Measurements from ENCODE around the gene IRF4.

IRF4 gene

GRCh38 chr6:353642-354614 lies 37.6 kb upstream of the IRF4 start:
- DNase-seq, result no peak

GRCh38 chr6:354631-355280 lies 36.8 kb upstream of the IRF4 start:
- DNase-seq, result no peak

GRCh38 chr6:355373-356208 lies 36.0 kb upstream of the IRF4 start:
- no peak for DNase-seq

GRCh38 chr6:356828-357251 lies 34.7 kb upstream of the IRF4 start:
- no peak for DNase-seq

GRCh38 chr6:357261-357790 lies 34.2 kb upstream of the IRF4 start:
- DNase-seq, result no peak

GRCh38 chr6:357791-358341 lies 33.7 kb upstream of the IRF4 start:
- no peak for DNase-seq

GRCh38 chr6:358432-358831 lies 33.1 kb upstream of the IRF4 start:
- DNase-seq, result no peak

GRCh38 chr6:358847-359246 lies 32.7 kb upstream of the IRF4 start:
- DNase-seq, result no peak

- DNase-seq, result no peak
Measured at GRCh38 chr6:359261-360035, 32.1 kb upstream of the IRF4 start.

GRCh38 chr6:360349-360748 lies 31.2 kb upstream of the IRF4 start:
- no peak for DNase-seq

GRCh38 chr6:360764-361373 lies 30.7 kb upstream of the IRF4 start:
- no peak for DNase-seq

- DNase-seq, result no peak
Measured at GRCh38 chr6:361411-362132, 30.0 kb upstream of the IRF4 start.

- no peak for DNase-seq
Measured at GRCh38 chr6:362231-362923, 29.2 kb upstream of the IRF4 start.

- DNase-seq, result no peak
Measured at GRCh38 chr6:362924-363249, 28.7 kb upstream of the IRF4 start.

- no peak for DNase-seq
Measured at GRCh38 chr6:363291-363690, 28.3 kb upstream of the IRF4 start.

GRCh38 chr6:363909-364308 lies 27.6 kb upstream of the IRF4 start:
- no peak for DNase-seq

GRCh38 chr6:364609-365540 lies 26.7 kb upstream of the IRF4 start:
- no peak for DNase-seq

- no peak for DNase-seq
Measured at GRCh38 chr6:365835-366234, 25.7 kb upstream of the IRF4 start.
